GM12878 (cell line): ENCODE results near the gene SSBP4. TPM values are rescaled to one million over a fixed set of nuclear protein-coding genes. Genes with fewer than 3 reads are reported as not detected.

Experiments
- CREB1 ChIP-seq: IDR thresholded peaks from 2 replicates; pipeline ENCODE4 v1.6.1; 2012; ENCODE audit warnings: low read depth, mild to moderate bottlenecking, inconsistent platforms
- DPF2 ChIP-seq: fragments of 450-650 bp; IDR thresholded peaks from 2 replicates; pipeline ENCODE4 v1.6.1; 2017; ENCODE audit warnings: mild to moderate bottlenecking
- EGR1 ChIP-seq, 2 experiments: IDR thresholded peaks; 1 replicate in 1 of 2; 2 replicates in 1 of 2; pipeline ENCODE4 v1.6.1; 2011 to 2012; ENCODE audit warnings: low read depth in 2 of 2, low read length in 2 of 2, borderline replicate concordance in 1 of 2, mild to moderate bottlenecking in 1 of 2, moderate library complexity in 1 of 2
- HDAC2 ChIP-seq: fragments of 200-600 bp; sonication (generic); IDR thresholded peaks from 2 replicates; pipeline ENCODE4 v1.6.1; 2017
- KDM1A ChIP-seq: fragments of 200-600 bp; sonication (generic); IDR thresholded peaks from 2 replicates; pipeline ENCODE4 v1.6.1; 2016; ENCODE audit warnings: borderline replicate concordance
- KLF5 ChIP-seq: fragments of 450-650 bp; IDR thresholded peaks from 2 replicates; pipeline ENCODE4 v1.6.1; 2014; ENCODE audit warnings: mild to moderate bottlenecking; ENCODE audit not compliant: partially characterized antibody
- MLLT1 ChIP-seq: fragments of 450-650 bp; IDR thresholded peaks from 2 replicates; pipeline ENCODE4 v1.6.1; 2016; ENCODE audit warnings: mild to moderate bottlenecking
- MTA2 ChIP-seq: fragments of 450-650 bp; IDR thresholded peaks from 2 replicates; pipeline ENCODE4 v1.6.1; 2016; ENCODE audit warnings: low read depth, mild to moderate bottlenecking, moderate library complexity
- MXI1 ChIP-seq: fragments of 150-350 bp; IDR thresholded peaks from 2 replicates; pipeline ENCODE4 v1.6.1; 2011; ENCODE audit warnings: low read depth, mild to moderate bottlenecking, inconsistent platforms, low read length, improper control_type of control experiment
- NBN ChIP-seq: fragments of 450-650 bp; IDR thresholded peaks from 2 replicates; pipeline ENCODE4 v1.6.1; 2016
- NRF1 ChIP-seq: conservative IDR thresholded peaks from 2 replicates; pipeline ENCODE4 v1.6.1; 2011; ENCODE audit warnings: mild to moderate bottlenecking, low read depth, low read length, improper control_type of control experiment
- POLR2A ChIP-seq: IDR thresholded peaks from 2 replicates; pipeline ENCODE4 v1.6.1; 2011; ENCODE audit warnings: low read depth, mild to moderate bottlenecking, low read length
- RFX5 ChIP-seq: IDR thresholded peaks from 2 replicates; pipeline ENCODE4 v1.6.1; 2011; ENCODE audit warnings: low read depth, low read length, improper control_type of control experiment
- SP1 ChIP-seq: IDR thresholded peaks from one replicate; pipeline ENCODE4 v1.6.1; 2011; ENCODE audit warnings: low read depth, low read length
- SRF ChIP-seq, 2 experiments: IDR thresholded peaks; 2 replicates each; pipeline ENCODE4 v1.6.1; 2011; ENCODE audit warnings: low read depth in 2 of 2, low read length in 2 of 2, mild to moderate bottlenecking in 1 of 2, moderate library complexity in 1 of 2
- TBL1XR1 ChIP-seq: IDR thresholded peaks from 2 replicates; pipeline ENCODE4 v1.6.1; 2012; ENCODE audit warnings: low read depth, low read length, improper control_type of control experiment
- polyA plus RNA-seq, 11 experiments: library from polyadenylated mRNA; depleted of rRNA in 4 of 11; unstranded in 6 of 11; stranded (reverse) in 5 of 11; fragments of >200 nt; fragmentation: Nextera tagmentation in 4 of 11; fragmentation: Illumina TruSeq in 1 of 11; extraction: Ambion mirVana in 4 of 11; extraction: Trizol in 1 of 11; gene quantifications; 1 replicate in 1 of 11; 2 replicates in 10 of 11; pipeline versions ENCODE4 v1.2.1 to v1.2.3, GENCODE V29; 2011 to 2016; ENCODE audit warnings: inconsistent platforms in 2 of 11, missing spikeins in 2 of 11, low read depth in 1 of 11
- total RNA-seq, 4 experiments: library from RNA; depleted of rRNA in 3 of 4; stranded (reverse); fragments of >200 nt in 3 of 4; fragmentation: Illumina TruSeq in 1 of 4; extraction: Trizol in 1 of 4; gene quantifications; 2 replicates each; pipeline versions ENCODE4 v1.2.1 to v1.2.3, GENCODE V29; 2013 to 2021
- TF ChIP-seq, protein P1 (sequence below): fragments of 450-650 bp; IDR thresholded peaks from 2 replicates; pipeline ENCODE4 v1.6.1; 2017; ENCODE audit warnings: mild to moderate bottlenecking, low read depth, inconsistent platforms; ENCODE audit not compliant: poor library complexity, severe bottlenecking
- TF ChIP-seq, protein P2 (sequence below): IDR thresholded peaks from 2 replicates; pipeline ENCODE4 v1.6.1; 2012; ENCODE audit warnings: low read length, inconsistent platforms
- TF ChIP-seq, protein P3 (sequence below): fragments of 450-650 bp; formaldehyde crosslinking; IDR thresholded peaks from 2 replicates; pipeline ENCODE4 v1.4.0; 2022; ENCODE audit warnings: mild to moderate bottlenecking, moderate library complexity
- TF ChIP-seq, protein P4 (sequence below): IDR thresholded peaks from 2 replicates; pipeline ENCODE4 v1.6.1; 2011; ENCODE audit warnings: low read depth, low read length, improper control_type of control experiment, borderline replicate concordance

Gene SSBP4
- total and polyA plus RNA-seq, 10 of the 15 experiments (the other 5 are each of a cell fraction or from before 2014, with no cell fraction given) = 0.37 to 150 (median 38.9) TPM

- peak; percentile 28; the same call in 1 of the 2 replicates for TF ChIP-seq MLLT1
- no peak for TF ChIP-seq RFX5
- peak; percentile 81 for TF ChIP-seq TBL1XR1
- peak in 1 of 2 experiments; percentile 78; a peak in 1 of 3 replicates for TF ChIP-seq EGR1 (IDR thresholded peaks at IDR 0.05; ENCODE audit: borderline replicate concordance in 1 of 2, low read depth in 2 of 2, low read length in 2 of 2)
- peak; percentile 77 for TF ChIP-seq MXI1
- TF ChIP-seq, protein P1, sequence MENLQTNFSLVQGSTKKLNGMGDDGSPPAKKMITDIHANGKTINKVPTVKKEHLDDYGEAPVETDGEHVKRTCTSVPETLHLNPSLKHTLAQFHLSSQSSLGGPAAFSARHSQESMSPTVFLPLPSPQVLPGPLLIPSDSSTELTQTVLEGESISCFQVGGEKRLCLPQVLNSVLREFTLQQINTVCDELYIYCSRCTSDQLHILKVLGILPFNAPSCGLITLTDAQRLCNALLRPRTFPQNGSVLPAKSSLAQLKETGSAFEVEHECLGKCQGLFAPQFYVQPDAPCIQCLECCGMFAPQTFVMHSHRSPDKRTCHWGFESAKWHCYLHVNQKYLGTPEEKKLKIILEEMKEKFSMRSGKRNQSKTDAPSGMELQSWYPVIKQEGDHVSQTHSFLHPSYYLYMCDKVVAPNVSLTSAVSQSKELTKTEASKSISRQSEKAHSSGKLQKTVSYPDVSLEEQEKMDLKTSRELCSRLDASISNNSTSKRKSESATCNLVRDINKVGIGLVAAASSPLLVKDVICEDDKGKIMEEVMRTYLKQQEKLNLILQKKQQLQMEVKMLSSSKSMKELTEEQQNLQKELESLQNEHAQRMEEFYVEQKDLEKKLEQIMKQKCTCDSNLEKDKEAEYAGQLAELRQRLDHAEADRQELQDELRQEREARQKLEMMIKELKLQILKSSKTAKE = no peak
- TF ChIP-seq, protein P2, sequence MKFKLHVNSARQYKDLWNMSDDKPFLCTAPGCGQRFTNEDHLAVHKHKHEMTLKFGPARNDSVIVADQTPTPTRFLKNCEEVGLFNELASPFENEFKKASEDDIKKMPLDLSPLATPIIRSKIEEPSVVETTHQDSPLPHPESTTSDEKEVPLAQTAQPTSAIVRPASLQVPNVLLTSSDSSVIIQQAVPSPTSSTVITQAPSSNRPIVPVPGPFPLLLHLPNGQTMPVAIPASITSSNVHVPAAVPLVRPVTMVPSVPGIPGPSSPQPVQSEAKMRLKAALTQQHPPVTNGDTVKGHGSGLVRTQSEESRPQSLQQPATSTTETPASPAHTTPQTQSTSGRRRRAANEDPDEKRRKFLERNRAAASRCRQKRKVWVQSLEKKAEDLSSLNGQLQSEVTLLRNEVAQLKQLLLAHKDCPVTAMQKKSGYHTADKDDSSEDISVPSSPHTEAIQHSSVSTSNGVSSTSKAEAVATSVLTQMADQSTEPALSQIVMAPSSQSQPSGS = no peak; the same call in 1 of the 2 replicates
- TF ChIP-seq POLR2A = peak; percentile 77; the same call in 1 of the 2 replicates
- no peak for TF ChIP-seq KDM1A
- TF ChIP-seq, protein P3, sequence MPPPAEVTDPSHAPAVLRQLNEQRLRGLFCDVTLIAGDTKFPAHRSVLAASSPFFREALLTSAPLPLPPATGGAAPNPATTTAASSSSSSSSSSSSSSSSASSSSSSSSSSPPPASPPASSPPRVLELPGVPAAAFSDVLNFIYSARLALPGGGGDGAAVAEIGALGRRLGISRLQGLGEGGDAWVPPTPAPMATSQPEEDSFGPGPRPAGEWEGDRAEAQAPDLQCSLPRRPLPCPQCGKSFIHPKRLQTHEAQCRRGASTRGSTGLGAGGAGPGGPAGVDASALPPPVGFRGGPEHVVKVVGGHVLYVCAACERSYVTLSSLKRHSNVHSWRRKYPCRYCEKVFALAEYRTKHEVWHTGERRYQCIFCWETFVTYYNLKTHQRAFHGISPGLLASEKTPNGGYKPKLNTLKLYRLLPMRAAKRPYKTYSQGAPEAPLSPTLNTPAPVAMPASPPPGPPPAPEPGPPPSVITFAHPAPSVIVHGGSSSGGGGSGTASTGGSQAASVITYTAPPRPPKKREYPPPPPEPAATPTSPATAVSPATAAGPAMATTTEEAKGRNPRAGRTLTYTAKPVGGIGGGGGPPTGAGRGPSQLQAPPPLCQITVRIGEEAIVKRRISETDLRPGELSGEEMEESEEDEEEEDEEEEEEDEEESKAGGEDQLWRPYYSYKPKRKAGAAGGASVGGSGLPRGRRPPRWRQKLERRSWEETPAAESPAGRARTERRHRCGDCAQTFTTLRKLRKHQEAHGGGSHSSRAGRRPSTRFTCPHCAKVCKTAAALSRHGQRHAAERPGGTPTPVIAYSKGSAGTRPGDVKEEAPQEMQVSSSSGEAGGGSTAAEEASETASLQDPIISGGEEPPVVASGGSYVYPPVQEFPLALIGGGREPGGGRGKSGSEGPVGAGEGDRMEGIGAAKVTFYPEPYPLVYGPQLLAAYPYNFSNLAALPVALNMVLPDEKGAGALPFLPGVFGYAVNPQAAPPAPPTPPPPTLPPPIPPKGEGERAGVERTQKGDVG = no peak
- TF ChIP-seq DPF2 = peak; percentile 83
- TF ChIP-seq SP1 = peak; percentile 82
- TF ChIP-seq SRF (IDR thresholded peaks at IDR 0.05; ENCODE audit: low read depth in 2 of 2, low read length in 2 of 2) = 0 out of 4 replicates have a peak, but pooled peaks of 1 of the 2 experiments have one; percentile 33
- no peak for TF ChIP-seq KLF5
- no peak for TF ChIP-seq HDAC2
- no peak for TF ChIP-seq NRF1
- TF ChIP-seq, protein P4, sequence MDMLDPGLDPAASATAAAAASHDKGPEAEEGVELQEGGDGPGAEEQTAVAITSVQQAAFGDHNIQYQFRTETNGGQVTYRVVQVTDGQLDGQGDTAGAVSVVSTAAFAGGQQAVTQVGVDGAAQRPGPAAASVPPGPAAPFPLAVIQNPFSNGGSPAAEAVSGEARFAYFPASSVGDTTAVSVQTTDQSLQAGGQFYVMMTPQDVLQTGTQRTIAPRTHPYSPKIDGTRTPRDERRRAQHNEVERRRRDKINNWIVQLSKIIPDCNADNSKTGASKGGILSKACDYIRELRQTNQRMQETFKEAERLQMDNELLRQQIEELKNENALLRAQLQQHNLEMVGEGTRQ = peak; percentile 92
- peak; percentile 67; the same call in 1 of the 2 replicates for TF ChIP-seq MTA2
- peak; percentile 50; the same call in 1 of the 2 replicates for TF ChIP-seq CREB1
- peak; percentile 87; the same call in 1 of the 2 replicates for TF ChIP-seq NBN
Measured at GRCh38 chr19:18373892-18374629, 45.1 kb upstream of the SSBP4 start (continued).
